DOHH2 (cell line): ENCODE measurements around the gene FOXB1.

Experiments used
- CTCF ChIP-seq: fragments of 200-600 bp; sonication (generic); IDR thresholded peaks from one replicate; pipeline ENCODE4 v1.5.1; 2014; ENCODE audit warnings: antibody characterized with exemption, mild to moderate bottlenecking, low read depth, low read length; ENCODE audit not compliant: poor library complexity, severe bottlenecking
- EZH2phosphoT487 ChIP-seq: fragments of 200-600 bp; sonication (generic); IDR thresholded peaks from 2 replicates; pipeline ENCODE4 v1.6.1; 2017; ENCODE audit warnings: borderline replicate concordance, mild to moderate bottlenecking, antibody characterized with exemption, low read length, moderate library complexity, mixed read lengths

DNA sequence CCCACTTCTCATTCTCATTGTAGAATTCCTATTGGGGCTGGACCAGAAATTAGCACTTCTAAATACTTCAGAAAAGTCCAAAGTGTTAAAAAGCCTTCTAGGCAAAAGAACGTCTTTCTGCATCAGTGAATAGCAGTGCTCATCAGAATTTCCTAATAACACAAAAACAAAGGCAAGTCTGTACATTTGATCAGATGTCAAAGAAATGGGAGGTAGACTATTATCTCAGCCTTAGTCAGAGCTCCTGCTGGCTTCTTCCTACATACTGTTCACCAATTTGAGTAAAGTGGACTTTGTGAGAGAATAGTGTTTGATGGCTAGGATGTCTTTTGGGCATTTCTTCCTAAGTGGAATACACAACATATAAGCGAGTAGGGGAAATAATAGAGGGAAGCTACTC, 48.7 kb downstream of the FOXB1 start:
- TF ChIP-seq CTCF: no peak
- TF ChIP-seq EZH2phosphoT487: no peak
